B cell (primary cell): ENCODE measurements around the gene TMEFF1. TPM values are rescaled to one million over a fixed set of nuclear protein-coding genes. Genes with fewer than 3 reads are reported as not detected.

Experiments
- ATAC-seq: fragments of 200-7000 bp; cut with Tn5 transposase; one replicate; pipeline ENCODE4 v1.10.0; 2021; ENCODE audit warnings: low read depth, mild to moderate bottlenecking, moderate number of reproducible peaks, moderate library complexity
- CTCF ChIA-PET: fragments of 350-600 bp; sonication (Branson Sonifier 250); formaldehyde crosslinking; loops from one replicate; lab custom pipeline; 2021; ENCODE audit warnings: antibody characterized with exemption, inconsistent platforms; lab: Charles Lee
- POLR2A ChIA-PET: fragments of 350-600 bp; sonication (Branson Sonifier 250); formaldehyde crosslinking; loops from one replicate; lab custom pipeline; 2021; ENCODE audit warnings: antibody characterized with exemption; lab: Charles Lee
- DNase-seq: peaks from one replicate; pipeline ENCODE4 v3.0.0; 2013
- H2AFZ ChIP-seq: 2 replicates; pipeline ENCODE4 v1.6.1; 2012; ENCODE audit warnings: mild to moderate bottlenecking, low read depth, low read length; ENCODE audit not compliant: insufficient read depth, poor library complexity, severe bottlenecking
- H3K27ac ChIP-seq, 2 donors: 1 replicate in 1 of 2; 2 replicates in 1 of 2; pipeline ENCODE4 v1.5.1; 2012 to 2013; ENCODE audit warnings: low read length in 2 of 2, mild to moderate bottlenecking in 2 of 2, moderate library complexity in 1 of 2
- H3K27me3 ChIP-seq, 4 experiments: fragments of 200-600 bp in 1 of 4; sonication (generic) in 1 of 4; replicated peaks in 1 of 4; 1 replicate in 2 of 4; 2 replicates in 2 of 4; pipeline versions ENCODE4 v1.6.1 to v1.7.0; 2013 to 2016; ENCODE audit warnings: low read length in 3 of 4, mild to moderate bottlenecking in 2 of 4, mixed read lengths in 1 of 4, moderate library complexity in 1 of 4; ENCODE audit not compliant: insufficient read depth in 4 of 4, control insufficient read depth in 3 of 4; ENCODE audit errors: control extremely low read depth in 1 of 4
- H3K36me3 ChIP-seq, 2 experiments: replicated peaks in 1 of 2; 1 replicate in 1 of 2; 2 replicates in 1 of 2; pipeline versions ENCODE4 v1.6.1 to v1.7.1; 2013; ENCODE audit warnings: low read length in 1 of 2; ENCODE audit not compliant: insufficient read depth in 2 of 2, control insufficient read depth in 1 of 2; ENCODE audit errors: control extremely low read depth in 1 of 2, extremely low read depth in 1 of 2
- H3K4me1 ChIP-seq, 2 donors: fragments of 200-600 bp in 1 of 2; sonication (generic) in 1 of 2; 1 replicate in 1 of 2; 2 replicates in 1 of 2; pipeline versions ENCODE4 v1.5.1 to v1.6.1; 2013 to 2017; ENCODE audit warnings: low read length in 2 of 2; ENCODE audit not compliant: control insufficient read depth in 2 of 2, insufficient read depth in 2 of 2
- H3K4me2 ChIP-seq: replicated peaks from 2 replicates; pipeline ENCODE3; 2012; ENCODE audit warnings: mild to moderate bottlenecking, low read depth, low read length; ENCODE audit not compliant: poor library complexity, severe bottlenecking
- H3K4me3 ChIP-seq, 5 experiments: fragments of 200-600 bp in 1 of 5; sonication (generic) in 1 of 5; 1 replicate in 3 of 5; 2 replicates in 2 of 5; pipeline versions ENCODE4 v1.5.1 to v1.7.0; 2011 to 2016; ENCODE audit warnings: low read length in 4 of 5, mild to moderate bottlenecking in 4 of 5, low read depth in 2 of 5, control low read depth in 1 of 5, moderate library complexity in 1 of 5; ENCODE audit not compliant: insufficient read depth in 1 of 5; ENCODE audit errors: control extremely low read depth in 1 of 5, extremely low read depth in 1 of 5
- H3K79me2 ChIP-seq: fragments of 200-600 bp; sonication (generic); one replicate; pipeline ENCODE4 v1.6.0; 2016; ENCODE audit warnings: low read length; ENCODE audit not compliant: control insufficient read depth, insufficient read depth
- H3K9ac ChIP-seq: fragments of 200-600 bp; sonication (generic); 2 replicates; pipeline ENCODE4 v1.6.1; 2017; ENCODE audit warnings: mild to moderate bottlenecking, low read length, moderate library complexity
- H3K9me3 ChIP-seq, 3 donors: one replicate each; pipeline versions ENCODE4 v1.6.1 to v1.7.1; 2013; ENCODE audit warnings: low read length in 2 of 3; ENCODE audit not compliant: control insufficient read depth in 2 of 3, insufficient read depth in 1 of 3; ENCODE audit errors: control extremely low read depth in 1 of 3
- H4K20me1 ChIP-seq: 2 replicates; pipeline ENCODE4 v1.6.0; 2012; ENCODE audit warnings: mild to moderate bottlenecking, low read length; ENCODE audit not compliant: insufficient read depth, control insufficient read depth, poor library complexity, severe bottlenecking
- H3K27ac Mint-ChIP-seq: one replicate; pipeline ENCODE4 v1.8.0; 2021; ENCODE audit warnings: mixed read lengths
- H3K27me3 Mint-ChIP-seq: one replicate; pipeline ENCODE4 v1.8.0; 2021; ENCODE audit warnings: mixed read lengths
- H3K4me1 Mint-ChIP-seq: one replicate; pipeline ENCODE4 v1.8.0; 2021; ENCODE audit warnings: mixed read lengths
- H3K4me3 Mint-ChIP-seq: one replicate; pipeline ENCODE4 v1.8.0; 2021; ENCODE audit warnings: mixed read lengths
- H3K9me3 Mint-ChIP-seq: one replicate; pipeline ENCODE4 v1.8.0; 2022; ENCODE audit warnings: mixed read lengths; ENCODE audit not compliant: insufficient read depth
- EZH2 ChIP-seq: IDR thresholded peaks from 2 replicates; pipeline ENCODE4 v1.6.1; 2012; ENCODE audit warnings: borderline replicate concordance, low read depth, mild to moderate bottlenecking, moderate library complexity, low read length; ENCODE audit not compliant: insufficient read depth, poor library complexity, severe bottlenecking
- WGBS: methylation state at CpG from one replicate; pipeline ENCODE4 v1.1.5; 2013; ENCODE audit warnings: missing lambda C conversion rate; ENCODE audit not compliant: insufficient coverage; 5-methylcytosine and 5-hydroxymethylcytosine counted together
- intact Hi-C: fragments of 100-400 bp; cut with micrococcal nuclease; formaldehyde crosslinking; loops from one replicate; pipeline ENCODE4 v1.10.0; 2022
- polyA plus RNA-seq: library from polyadenylated mRNA; depleted of rRNA; stranded (reverse); fragments of >200 nt; gene quantifications from 2 replicates; pipeline ENCODE4 v1.2.3, GENCODE V29; 2012
- total RNA-seq, 2 donors: library from RNA; stranded (reverse); fragments of 120-200 nt in 1 of 2; gene quantifications; 1 replicate in 1 of 2; 2 replicates in 1 of 2; pipeline versions ENCODE4 v1.2.3 to v1.2.4, GENCODE V29; 2013 to 2022
- TF ChIP-seq, protein P1 (sequence below): fragments of 200-600 bp; IDR thresholded peaks from one replicate; pipeline ENCODE4 v1.8.0; 2022; ENCODE audit warnings: antibody characterized with exemption, mild to moderate bottlenecking

The TMEFF1 gene
- total and polyA plus RNA-seq, 2 donors (not counting 1 experiment from before 2014, with no cell fraction given): not detected

DNA sequence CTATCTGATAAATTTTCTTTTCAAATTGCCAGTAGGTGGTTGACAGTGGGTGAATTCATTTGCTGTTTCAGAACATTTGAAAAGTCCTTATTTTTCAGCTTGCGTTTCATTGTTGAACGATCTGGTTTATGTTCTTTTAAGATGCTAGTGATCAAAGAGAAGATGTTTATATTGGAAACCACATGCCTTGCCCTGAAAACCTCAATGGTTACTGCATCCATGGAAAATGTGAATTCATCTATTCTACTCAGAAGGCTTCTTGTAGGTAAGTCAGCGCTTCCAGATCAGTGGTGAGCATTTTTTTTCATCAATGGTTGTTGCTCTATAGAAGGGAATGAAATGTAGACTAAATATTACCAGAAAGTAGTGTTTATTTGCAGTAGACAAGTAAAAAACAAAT, 88.3 kb downstream of the TMEFF1 start:
- ATAC-seq: no peak
- no peaks in the 10 kb centered on the region for H3K79me2 ChIP-seq
- H3K9me3 ChIP-seq: no peaks in the 10 kb centered on the region
- no peaks in the 10 kb centered on the region for H3K4me1 ChIP-seq
- H3K4me3 ChIP-seq: no peak overlapping the region
- ChIA-PET CTCF (no interaction called here), POLR2A (no interaction called here)
- H3K36me3 ChIP-seq: no peaks in the 10 kb centered on the region
- no peak for DNase-seq
- H3K27ac ChIP-seq: no peak overlapping the region
- Mint-ChIP-seq H3K4me3 (no peak overlapping the region), H3K4me1 (no peaks in the 10 kb centered on the region), H3K27me3 (no peaks in the 10 kb centered on the region), H3K9me3 (no peaks in the 10 kb centered on the region), H3K27ac (no peak overlapping the region)
- H2AFZ ChIP-seq: no peak overlapping the region
- H3K27me3 ChIP-seq: no peaks in the 10 kb centered on the region
- H3K4me2 ChIP-seq: no peak overlapping the region
- no peak overlapping the region for H3K9ac ChIP-seq
- no CpG with 5 or more reads among the region's 3 CpGs for WGBS
- H4K20me1 ChIP-seq: no peaks in the 10 kb centered on the region
- intact Hi-C loops: no loop called here
- TF ChIP-seq, protein P1, sequence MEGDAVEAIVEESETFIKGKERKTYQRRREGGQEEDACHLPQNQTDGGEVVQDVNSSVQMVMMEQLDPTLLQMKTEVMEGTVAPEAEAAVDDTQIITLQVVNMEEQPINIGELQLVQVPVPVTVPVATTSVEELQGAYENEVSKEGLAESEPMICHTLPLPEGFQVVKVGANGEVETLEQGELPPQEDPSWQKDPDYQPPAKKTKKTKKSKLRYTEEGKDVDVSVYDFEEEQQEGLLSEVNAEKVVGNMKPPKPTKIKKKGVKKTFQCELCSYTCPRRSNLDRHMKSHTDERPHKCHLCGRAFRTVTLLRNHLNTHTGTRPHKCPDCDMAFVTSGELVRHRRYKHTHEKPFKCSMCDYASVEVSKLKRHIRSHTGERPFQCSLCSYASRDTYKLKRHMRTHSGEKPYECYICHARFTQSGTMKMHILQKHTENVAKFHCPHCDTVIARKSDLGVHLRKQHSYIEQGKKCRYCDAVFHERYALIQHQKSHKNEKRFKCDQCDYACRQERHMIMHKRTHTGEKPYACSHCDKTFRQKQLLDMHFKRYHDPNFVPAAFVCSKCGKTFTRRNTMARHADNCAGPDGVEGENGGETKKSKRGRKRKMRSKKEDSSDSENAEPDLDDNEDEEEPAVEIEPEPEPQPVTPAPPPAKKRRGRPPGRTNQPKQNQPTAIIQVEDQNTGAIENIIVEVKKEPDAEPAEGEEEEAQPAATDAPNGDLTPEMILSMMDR: no peak
- TF ChIP-seq EZH2: no peak

DNA sequence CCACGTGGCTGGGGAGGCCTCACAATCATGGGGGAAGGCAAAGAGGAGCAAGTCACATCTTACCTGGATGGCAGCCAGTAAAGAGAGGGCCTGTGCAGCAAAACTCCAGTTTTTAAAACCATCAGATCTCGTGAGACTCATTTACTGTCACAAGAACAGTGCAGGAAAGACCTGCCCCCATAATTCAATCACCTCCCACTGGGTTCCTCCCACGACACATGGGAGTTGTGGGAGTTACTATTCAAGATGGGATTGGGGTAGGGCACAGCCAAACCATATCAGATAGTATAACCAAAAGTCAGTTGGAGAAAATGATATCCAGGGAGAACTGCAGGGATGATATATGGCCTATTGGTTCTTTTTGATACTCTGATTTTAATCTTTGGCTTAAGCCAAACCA, 94.9 kb downstream of the TMEFF1 start:
- H3K79me2 ChIP-seq: no peaks in the 10 kb centered on the region
- H3K9ac ChIP-seq: no peak overlapping the region
- no peak overlapping the region for H3K27ac Mint-ChIP-seq
- no peaks in the 10 kb centered on the region for H3K4me1 ChIP-seq
- ATAC-seq (no peak), DNase-seq (no peak)
- no peaks in the 10 kb centered on the region for H3K36me3 ChIP-seq
- no peaks in the 10 kb centered on the region for H3K27me3 ChIP-seq
- no peaks in the 10 kb centered on the region for H3K27me3 Mint-ChIP-seq
- H2AFZ ChIP-seq: no peak overlapping the region
- H3K4me3 ChIP-seq: no peak overlapping the region
- no peak for TF ChIP-seq EZH2
- TF ChIP-seq, protein P1: no peak
- ChIA-PET POLR2A (no interaction called here), CTCF (no interaction called here)
- no peaks in the 10 kb centered on the region for H3K4me1 Mint-ChIP-seq
- H3K9me3 Mint-ChIP-seq: peaks cover 4% of the 10 kb centered on the region
- intact Hi-C loops: no loop called here
- H3K9me3 ChIP-seq: no peaks in the 10 kb centered on the region
- WGBS: 86% methylated on average over 1 of the region's 3 CpGs
- no peak overlapping the region for H3K27ac ChIP-seq
- H4K20me1 ChIP-seq: no peaks in the 10 kb centered on the region
- no peak overlapping the region for H3K4me3 Mint-ChIP-seq
- H3K4me2 ChIP-seq: no peak overlapping the region
